Putamen (tissue), 1 donor: ENCODE data around the gene PISD.
"Not testable (repeated sequence)": the region's sequence is repeated elsewhere in the genome, so short reads cannot be mapped to it uniquely, and the experiment has no call there.

Experiments
- DNase-seq: peaks from one replicate; pipeline ENCODE4 v3.0.0-alpha.2; 2016; ENCODE audit warnings: low spot score

Gene PISD

DNA sequence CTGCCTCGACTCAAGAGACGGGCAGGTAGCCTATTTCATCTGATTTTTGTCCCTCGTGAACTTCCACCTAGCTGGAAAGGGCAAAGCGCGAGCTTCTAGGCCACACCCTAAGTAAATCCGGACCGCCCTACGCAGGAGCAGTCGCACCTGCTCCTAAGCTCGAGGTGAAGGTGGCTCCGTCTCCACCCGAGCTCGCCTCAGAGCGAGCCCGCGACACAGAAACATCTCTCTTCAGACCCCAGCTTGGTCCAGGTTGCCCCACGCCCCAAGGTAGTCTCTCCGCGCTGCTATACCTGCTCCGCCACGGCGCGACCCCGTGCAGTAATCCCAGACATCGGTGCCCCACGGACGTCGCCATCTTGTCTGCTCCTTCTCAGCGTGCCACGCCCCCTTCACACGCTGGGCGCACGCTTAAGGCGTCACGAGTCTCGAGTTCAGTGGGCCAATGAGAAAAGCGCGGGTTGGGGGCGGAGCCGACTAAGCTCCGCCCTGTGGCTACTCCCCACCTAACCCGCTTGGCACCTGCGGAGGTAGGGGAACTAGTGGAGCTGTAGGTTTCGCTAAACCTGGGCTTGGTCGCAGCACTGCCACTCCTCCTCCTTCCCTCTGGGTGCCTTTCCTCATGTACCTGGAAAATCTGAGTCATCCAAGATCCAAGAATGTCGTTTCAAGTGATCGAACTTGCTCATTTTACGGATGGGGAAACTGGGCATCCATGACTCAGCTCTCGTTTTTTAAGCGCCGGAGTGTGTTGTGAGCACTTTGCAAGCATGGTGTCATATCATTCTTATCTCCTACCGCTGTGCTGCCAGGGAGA, at the start of gene PISD:
Gene PISD (minus strand): TSS at position 365 of the 817 bp plus-strand sequence. CDS start 7 bp downstream, at position 358.
- DNase-seq = peak; percentile 92

DNA sequence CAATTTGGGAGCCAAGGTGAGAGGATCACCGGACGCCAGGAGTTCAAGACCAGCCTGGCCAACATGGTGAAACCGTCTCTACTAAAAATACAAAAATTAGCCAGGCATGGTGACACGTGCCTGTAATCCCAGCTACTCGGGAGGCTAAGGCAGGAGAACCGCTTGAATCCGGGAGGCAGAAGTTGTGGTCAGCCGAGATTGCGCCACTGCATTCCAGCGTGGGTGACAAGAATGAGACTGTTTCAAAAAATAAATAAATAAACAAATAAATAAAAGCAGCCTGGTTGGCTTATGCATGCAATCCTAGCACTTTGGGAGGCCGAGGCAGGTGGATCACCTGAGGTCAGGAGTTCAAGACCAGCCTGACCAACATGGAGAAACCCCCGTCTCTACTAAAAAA, 49.2 kb upstream of the PISD start:
- DNase-seq = not testable (repeated sequence)

GRCh38 chr22:31707519-31707918, 45.5 kb upstream of the PISD start:
- DNase-seq = no peak

- DNase-seq = no peak
Measured at GRCh38 chr22:31695423-31695822, 33.4 kb upstream of the PISD start.

DNA sequence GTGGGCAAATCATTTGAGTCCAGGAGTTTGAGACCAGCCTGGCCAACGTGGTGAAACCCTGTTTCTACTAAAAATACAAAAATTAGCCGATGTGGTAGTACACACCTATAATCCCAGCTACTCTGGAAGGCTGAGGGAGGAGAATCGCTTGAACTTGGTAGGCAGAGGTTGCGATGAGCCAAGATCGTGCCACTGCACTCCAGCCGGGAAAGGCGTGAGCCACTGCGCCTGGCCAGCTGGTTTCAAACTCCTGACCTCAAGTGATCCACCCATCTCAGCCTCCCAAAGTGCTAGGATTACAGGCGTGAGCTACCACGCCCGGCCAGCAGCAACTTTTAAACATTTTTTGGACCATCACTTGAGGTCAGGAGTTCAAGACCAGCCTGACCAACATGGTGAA, 32.0 kb upstream of the PISD start:
- DNase-seq = not testable (repeated sequence)

- no peak for DNase-seq
Measured at GRCh38 chr22:31692186-31692886, 30.3 kb upstream of the PISD start.

DNA sequence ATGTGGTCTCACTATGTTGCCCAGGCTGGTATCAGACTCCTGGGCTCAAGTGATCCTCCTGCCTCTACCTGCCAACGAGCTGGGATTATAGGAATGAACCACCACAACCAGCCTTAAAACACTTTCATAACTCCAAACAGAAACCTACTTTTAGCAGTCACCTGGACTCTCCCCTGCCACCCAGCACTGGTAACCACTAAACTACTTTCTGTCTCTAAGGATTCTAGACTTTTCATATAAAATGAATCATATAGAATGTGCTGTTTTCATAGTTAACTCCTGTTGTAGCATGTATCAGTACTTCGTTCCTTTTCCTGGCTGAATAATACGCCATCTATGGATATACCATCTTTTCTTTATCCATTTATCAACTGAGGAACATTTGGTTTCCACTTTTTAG, 29.4 kb upstream of the PISD start:
- DNase-seq = no peak

DNA sequence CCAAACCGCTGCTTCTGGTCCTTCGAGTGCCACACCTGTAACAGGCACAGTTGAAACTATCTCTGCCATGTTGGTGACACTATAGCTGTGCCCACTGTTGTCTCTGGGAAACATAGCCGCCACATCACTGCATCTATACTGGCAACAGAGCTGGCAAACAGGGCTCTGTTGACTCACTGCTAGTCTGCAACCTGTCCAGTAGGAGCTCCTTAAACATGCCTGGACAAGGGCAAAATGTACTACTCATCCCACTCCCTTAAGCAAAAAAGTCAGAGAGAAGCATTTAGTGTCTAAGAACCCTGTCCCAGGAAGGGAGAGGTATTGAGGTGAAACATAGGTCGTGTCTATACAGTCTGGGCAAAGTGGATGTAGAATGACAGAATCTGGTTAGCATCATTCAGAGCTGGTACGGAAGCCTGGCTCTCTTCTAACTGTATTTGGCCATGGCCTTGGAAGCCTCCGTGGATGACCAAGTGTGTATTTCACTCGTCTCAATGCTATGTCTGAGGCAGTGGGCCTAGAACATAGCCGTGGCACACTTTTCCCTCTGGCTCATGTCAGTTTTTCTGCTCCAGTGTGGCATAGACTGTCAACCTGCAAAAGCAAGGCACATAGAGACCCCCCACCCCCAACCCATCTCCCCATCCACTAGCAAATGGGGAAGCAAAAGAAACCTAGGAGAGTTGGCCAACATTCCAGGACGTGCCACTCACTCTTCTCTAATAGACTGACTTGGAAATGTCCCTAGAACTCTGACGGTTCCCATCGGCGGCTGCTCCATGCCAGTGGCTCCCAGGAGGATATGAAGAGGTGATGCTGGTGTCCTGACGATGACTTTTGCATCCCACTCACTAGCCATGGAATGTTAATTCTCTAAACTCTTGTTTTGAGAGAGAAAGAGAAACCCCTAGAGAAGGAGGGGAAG, 21.4 kb upstream of the PISD start:
- no peak for DNase-seq

DNA sequence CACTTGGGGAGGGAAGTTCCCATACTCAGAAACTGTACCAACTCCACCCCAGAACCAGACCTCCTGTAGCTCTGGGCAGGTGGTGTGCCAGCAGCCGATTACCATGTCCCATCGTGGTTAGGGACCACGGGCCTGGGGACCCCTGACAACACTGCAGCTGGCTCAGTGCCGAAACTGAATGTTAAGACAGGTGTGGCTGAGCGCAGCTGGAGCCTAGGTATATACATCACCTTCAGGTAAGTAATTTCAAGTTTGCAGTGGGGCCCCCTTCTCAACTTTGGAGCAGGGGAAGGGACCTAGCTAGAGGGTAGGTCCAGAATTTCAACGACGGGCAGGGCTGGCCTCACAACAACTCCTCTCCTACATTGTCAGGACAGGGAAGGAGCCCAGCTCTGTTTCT, 20.7 kb upstream of the PISD start:
- no peak for DNase-seq

DNA sequence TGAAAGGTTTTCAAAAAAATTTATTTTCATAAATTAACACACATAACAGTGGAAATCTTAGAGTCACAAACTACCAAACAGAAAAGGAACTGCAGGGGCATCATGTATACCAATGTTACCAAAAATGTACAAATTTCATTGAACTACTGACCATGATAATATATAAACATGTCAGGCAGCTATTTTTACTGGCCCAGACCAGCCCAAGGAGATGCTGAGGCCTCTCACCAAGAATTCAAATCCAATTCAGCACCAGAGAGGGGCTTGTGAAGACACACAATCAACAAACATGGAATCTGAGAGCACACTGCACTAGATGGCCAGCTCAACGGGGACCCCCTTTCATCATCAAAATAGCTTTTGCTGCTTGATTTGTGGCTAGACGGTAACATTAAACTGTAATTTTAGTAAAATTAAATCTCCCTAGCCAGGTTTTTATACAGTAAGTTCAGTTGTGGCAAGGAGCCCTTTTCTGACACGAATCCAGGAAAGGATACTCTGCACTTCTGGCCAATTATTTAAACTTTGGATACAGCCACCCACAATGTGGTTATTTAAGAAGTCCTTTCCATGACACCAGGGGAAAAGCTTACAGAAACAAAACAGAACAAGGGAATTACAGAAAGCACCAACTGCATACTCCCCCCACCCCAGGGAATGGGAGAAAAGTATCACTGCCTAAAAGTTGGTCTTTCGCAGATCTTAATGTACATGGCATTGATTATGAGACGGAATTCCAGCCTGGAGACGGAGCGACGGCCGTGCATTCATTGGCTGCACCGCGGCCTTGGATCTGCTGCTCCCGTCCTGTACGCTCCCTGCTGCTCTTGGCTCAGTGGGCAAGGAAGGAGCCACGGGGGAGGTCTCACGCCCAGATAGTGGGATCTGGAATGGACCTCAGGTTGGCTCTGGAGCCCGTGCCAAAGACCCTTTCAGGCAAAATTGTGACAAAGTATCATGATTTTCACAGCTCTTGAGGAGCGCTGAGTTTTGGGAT, 19.6 kb upstream of the PISD start:
- no peak for DNase-seq

- DNase-seq = no peak
Measured at GRCh38 chr22:31680861-31681341, 18.9 kb upstream of the PISD start.

GRCh38 chr22:31678748-31679147, 16.7 kb upstream of the PISD start:
- DNase-seq = no peak

DNA sequence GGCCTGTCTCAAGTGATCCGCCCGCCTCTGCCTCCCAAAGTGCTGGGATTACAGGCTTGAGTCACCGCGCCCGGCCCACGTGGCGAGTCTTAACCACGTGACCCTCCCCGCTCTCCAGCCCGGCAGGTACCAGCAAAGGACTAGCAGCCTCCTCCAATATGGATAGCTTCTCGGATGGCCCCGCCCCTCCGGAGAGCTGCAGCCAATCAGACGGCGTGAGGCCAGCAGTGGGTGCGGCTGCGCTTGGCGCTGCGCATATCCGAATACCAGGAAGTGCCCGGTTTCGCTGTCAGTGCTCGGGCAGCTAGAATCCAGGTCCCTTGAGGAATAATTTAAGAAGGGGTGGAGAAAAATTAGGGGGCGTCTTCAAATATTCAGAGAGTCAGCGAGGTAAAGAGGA, 14.7 kb upstream of the PISD start:
- DNase-seq = peak; percentile 89

- not testable (repeated sequence) for DNase-seq
Measured at GRCh38 chr22:31674219-31674618, 12.2 kb upstream of the PISD start.

GRCh38 chr22:31668849-31669248, 6.8 kb upstream of the PISD start:
- DNase-seq = not testable (repeated sequence)

- DNase-seq = no peak
Measured at GRCh38 chr22:31662668-31663037, 638 bp upstream of the PISD start.

GRCh38 chr22:31660860-31661341, 1.1 kb downstream of the PISD start:
- not testable (repeated sequence) for DNase-seq

DNA sequence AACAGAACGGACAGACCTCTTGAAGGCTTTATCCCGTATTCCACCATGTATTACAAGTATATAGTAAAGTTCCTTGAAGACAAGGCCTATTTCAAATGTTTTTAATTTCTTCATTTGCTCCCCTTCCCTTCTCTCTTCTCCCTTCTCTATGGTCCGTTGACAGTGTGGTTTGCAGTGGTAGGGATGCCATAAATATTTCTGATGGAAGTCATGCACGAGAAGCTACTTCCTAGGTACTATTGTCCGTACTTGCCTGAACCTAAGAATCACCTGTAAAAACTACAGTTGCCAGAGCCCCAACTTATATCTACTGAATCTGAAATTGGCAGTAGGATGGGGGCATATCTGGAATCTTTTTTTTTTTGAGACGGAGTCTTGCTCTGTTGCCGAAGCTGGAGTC, 2.8 kb downstream of the PISD start:
- DNase-seq = no peak

- DNase-seq = no peak
Measured at GRCh38 chr22:31654408-31654807, 7.6 kb downstream of the PISD start.

DNA sequence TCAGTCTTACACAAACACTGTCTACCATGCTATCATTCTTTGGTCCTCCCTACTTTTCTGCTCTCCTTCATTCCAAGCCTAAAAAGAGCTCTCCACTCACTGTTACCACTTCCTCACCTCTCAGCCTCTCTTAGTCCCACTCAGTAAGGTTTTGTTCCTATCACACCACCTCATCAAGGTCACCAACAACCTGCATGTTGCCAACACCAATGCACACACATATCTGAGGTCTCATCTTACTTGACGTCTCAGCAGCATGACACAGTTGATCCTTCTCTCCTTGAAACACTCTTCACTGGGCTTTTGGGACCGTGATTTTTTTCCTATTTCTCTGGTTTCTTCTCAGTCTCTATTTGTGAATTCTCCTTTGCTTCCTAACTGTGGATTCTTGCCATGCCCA, 8.1 kb downstream of the PISD start:
- no peak for DNase-seq
